BLaER1 treated with 17β-estradiol and CSF1 and Interleukin-3, amounts not matched to agents 10 nM and 100 nM (cell line): ENCODE results near the gene GRID1.

Source experiments
- H3K27ac ChIP-seq, 11 experiments: shearing (Covaris generic); formaldehyde crosslinking; 2 replicates each; pipeline ENCODE4 v1.8.1; 2022
- H3K27me3 ChIP-seq, 11 experiments: shearing (Covaris generic); formaldehyde crosslinking; 2 replicates each; pipeline ENCODE4 v1.8.1; 2022
- H3K36me3 ChIP-seq, 11 experiments: shearing (Covaris generic); formaldehyde crosslinking; 2 replicates each; pipeline ENCODE4 v1.8.1; 2022
- H3K4me1 ChIP-seq, 10 experiments: shearing (Covaris generic); formaldehyde crosslinking; 2 replicates each; pipeline ENCODE4 v1.8.1; 2022
- H3K4me2 ChIP-seq, 11 experiments: shearing (Covaris generic); formaldehyde crosslinking; 2 replicates each; pipeline ENCODE4 v1.8.1; 2022
- H3K4me3 ChIP-seq, 10 experiments: shearing (Covaris generic); formaldehyde crosslinking; 2 replicates each; pipeline ENCODE4 v1.8.1; 2022
- H3K9ac ChIP-seq, 11 experiments: shearing (Covaris generic); formaldehyde crosslinking; 2 replicates each; pipeline ENCODE4 v1.8.1; 2022
- H3K9me3 ChIP-seq, 11 experiments: shearing (Covaris generic); formaldehyde crosslinking; replicated peaks in 1 of 11; 2 replicates each; pipeline ENCODE4 v1.8.1; 2022
- H4K20me1 ChIP-seq, 11 experiments: shearing (Covaris generic); formaldehyde crosslinking; 2 replicates each; pipeline ENCODE4 v1.8.1; 2022
- Cebpa-rat ChIP-seq, 11 experiments: shearing (Covaris generic); IDR thresholded peaks; 2 replicates each; pipeline ENCODE4 v1.8.1; 2022

The GRID1 gene

DNA sequence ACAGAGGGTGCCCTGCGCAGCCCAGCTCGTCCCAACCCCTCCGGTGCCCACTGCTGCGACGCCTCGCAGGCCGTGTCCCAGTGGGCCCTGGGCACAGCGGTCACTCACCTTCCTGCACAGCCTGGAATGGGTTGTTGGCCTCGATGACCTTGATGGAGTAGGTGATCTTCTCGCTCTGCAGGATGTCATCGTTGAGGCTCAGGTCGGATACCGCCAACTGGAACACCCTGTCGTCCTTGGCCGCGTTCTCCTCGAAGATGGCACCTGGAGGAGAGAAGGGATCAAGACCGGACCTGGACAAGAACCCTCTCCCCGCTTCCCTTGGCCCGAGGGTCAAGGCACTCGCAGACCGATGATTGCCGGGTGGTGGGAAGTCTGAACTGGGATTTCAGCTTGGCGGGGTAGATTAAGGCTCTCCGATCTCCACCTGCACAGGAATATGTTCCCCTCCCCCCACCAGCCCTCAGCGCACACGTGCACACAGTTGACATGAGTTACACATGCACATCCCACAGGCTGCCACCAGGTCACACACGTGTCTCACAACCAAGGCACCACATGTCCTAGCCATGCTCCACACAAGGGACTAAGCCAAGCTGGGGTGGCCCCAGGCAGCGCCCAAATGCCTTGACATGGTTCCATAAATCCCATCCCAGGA lies 2.6 kb downstream of the GRID1 start:
- H3K4me2 ChIP-seq, result peak overlapping the region in 5 of 11 experiments; percentile 5 to 37 (median 19); a peak in 5 of 22 replicates
- no peak overlapping the region; a peak in 1 of 20 replicates for H3K4me3 ChIP-seq
- H3K9me3 ChIP-seq, result no peaks in the 10 kb centered on the region; a peak in 1 of 22 replicates
- peaks cover 0 to 65% (median 43%) of the 10 kb centered on the region in 11 experiments; a peak in 17 of 22 replicates for H4K20me1 ChIP-seq
- peaks cover 15 to 42% (median 28%) of the 10 kb centered on the region in 10 experiments for H3K4me1 ChIP-seq
- no peak for TF ChIP-seq Cebpa-rat (IDR thresholded peaks at IDR 0.05)
- peaks cover 73 to 85% (median 83%) of the 10 kb centered on the region in 11 experiments for H3K27me3 ChIP-seq
- H3K36me3 ChIP-seq, result no peaks in the 10 kb centered on the region
- H3K27ac ChIP-seq, result no peak overlapping the region
- no peak overlapping the region for H3K9ac ChIP-seq

DNA sequence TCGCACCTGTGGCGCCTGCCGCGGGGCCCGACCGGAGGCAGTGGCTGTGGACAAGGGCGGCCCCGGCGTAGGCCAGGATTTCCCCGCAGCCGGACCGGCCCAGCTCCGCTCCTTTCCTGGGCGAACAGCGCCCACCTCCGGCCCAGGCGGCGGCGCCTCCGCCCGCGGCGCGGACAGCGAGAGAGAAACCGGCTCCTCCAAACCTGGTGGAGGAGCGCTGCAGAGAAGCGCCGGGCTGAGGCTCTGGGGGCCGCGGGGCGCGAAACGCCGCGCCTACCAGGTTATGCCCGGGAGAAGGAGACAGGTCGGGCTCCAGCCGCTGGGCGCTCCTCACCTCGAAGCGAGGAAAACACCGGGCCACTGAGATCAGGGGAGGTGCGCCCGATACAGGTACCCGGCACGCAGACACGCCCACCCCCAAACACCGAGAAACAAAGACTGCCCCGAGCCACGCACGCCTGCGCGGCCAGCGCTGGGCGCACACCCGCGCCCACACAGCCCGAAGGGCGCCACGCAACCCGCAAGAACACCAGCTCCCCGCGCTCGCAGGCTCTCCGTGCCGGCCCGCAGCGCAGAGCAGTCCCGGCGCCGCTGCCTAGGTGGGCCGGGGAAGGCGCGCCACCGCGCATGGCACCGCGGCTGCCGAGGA lies 3.3 kb downstream of the GRID1 start:
- H4K20me1 ChIP-seq, result peaks cover 0 to 63% (median 43%) of the 10 kb centered on the region in 11 experiments; a peak in 17 of 22 replicates
- H3K4me2 ChIP-seq, result peak overlapping the region in 9 of 11 experiments; percentile 5 to 55 (median 28); a peak in 10 of 22 replicates
- TF ChIP-seq Cebpa-rat (IDR thresholded peaks at IDR 0.05), result no peak
- H3K9me3 ChIP-seq, result no peaks in the 10 kb centered on the region; a peak in 1 of 22 replicates
- H3K4me3 ChIP-seq, result no peak overlapping the region; a peak in 1 of 20 replicates
- H3K4me1 ChIP-seq, result peaks cover 16 to 46% (median 28%) of the 10 kb centered on the region in 10 experiments
- H3K27ac ChIP-seq, result no peak overlapping the region
- no peak overlapping the region for H3K9ac ChIP-seq
- peaks cover 66 to 79% (median 76%) of the 10 kb centered on the region in 11 experiments for H3K27me3 ChIP-seq
- no peaks in the 10 kb centered on the region for H3K36me3 ChIP-seq

DNA sequence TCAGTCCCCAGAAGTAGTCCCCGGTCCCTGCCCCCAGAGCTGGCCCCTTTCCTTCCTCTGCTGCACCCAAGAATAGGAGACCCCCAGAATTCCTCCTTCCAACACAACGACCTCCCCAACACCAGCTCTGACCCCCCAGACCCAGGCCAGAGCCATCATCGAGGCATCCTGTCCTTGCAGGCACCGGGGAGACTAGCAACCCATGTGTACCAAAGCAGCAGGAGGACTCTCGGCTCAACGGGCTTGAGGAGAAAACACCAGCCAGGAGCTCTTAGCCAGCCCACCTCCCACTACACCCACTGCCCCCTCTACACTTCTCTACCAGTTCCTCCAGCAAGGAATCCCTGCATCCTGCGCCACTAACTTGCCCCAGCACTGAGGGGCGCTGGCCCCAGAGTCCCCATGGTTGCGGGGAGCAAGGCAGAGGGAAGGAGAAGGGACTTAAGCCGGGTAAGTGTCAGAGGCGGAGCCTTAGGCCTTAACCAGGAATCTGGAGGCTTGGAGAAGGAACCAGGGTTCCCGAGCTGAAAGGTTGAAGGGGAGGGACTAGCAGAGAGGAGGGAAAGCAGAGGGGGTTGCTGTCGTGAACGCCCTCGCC lies 3.9 kb downstream of the GRID1 start:
- H3K4me3 ChIP-seq, result no peak overlapping the region; a peak in 1 of 20 replicates

DNA sequence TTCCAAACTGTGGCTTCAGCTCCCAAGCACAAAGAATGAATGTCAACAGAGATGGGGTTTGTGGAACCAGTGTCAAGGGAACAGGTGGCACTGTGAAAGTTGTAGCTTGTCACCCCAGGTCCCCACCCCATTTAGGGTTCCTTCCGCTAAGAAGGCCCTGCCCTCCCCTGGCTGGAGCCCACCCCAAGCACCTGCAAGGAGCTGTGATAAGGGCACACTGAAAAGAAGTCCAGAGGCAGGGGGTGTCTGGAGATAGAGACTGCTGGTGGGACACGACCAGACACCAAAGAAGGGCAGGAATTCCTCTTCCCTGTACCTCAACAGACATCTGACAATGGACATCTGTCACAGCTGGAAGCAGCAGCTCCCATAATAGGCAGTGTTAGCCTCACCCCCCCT lies 4.5 kb downstream of the GRID1 start:
- H3K27me3 ChIP-seq, result peaks cover 55 to 67% (median 64%) of the 10 kb centered on the region in 11 experiments
- no peaks in the 10 kb centered on the region for H3K36me3 ChIP-seq
- H3K27ac ChIP-seq, result no peak overlapping the region
- H3K9me3 ChIP-seq, result no peaks in the 10 kb centered on the region; a peak in 1 of 22 replicates
- H3K4me3 ChIP-seq, result no peak overlapping the region
- no peak overlapping the region for H3K4me2 ChIP-seq
- peaks cover 0 to 52% (median 35%) of the 10 kb centered on the region in 11 experiments; a peak in 17 of 22 replicates for H4K20me1 ChIP-seq
- H3K4me1 ChIP-seq, result peaks cover 22 to 56% (median 30%) of the 10 kb centered on the region in 10 experiments
- TF ChIP-seq Cebpa-rat (IDR thresholded peaks at IDR 0.05), result no peak
- H3K9ac ChIP-seq, result no peak overlapping the region

More for the DNA sequence above, 3.9 kb downstream of the GRID1 start:
- peaks cover 60 to 73% (median 70%) of the 10 kb centered on the region in 11 experiments for H3K27me3 ChIP-seq
- no peaks in the 10 kb centered on the region for H3K36me3 ChIP-seq
- H3K4me2 ChIP-seq, result peak overlapping the region in 2 of 11 experiments; percentile 37 to 55; a peak in 2 of 22 replicates
- peaks cover 0 to 57% (median 38%) of the 10 kb centered on the region in 11 experiments; a peak in 17 of 22 replicates for H4K20me1 ChIP-seq
- no peak overlapping the region for H3K27ac ChIP-seq
- no peak for TF ChIP-seq Cebpa-rat (IDR thresholded peaks at IDR 0.05)
- H3K9me3 ChIP-seq, result no peaks in the 10 kb centered on the region; a peak in 1 of 22 replicates
- no peak overlapping the region for H3K9ac ChIP-seq
- peaks cover 22 to 52% (median 30%) of the 10 kb centered on the region in 10 experiments for H3K4me1 ChIP-seq

GRCh38 chr10:86361156-86362128 lies 5.2 kb downstream of the GRID1 start:
- Histone ChIP-seq H3K9ac (no peak overlapping the region), H3K27me3 (peaks cover 48 to 61% (median 57%) of the 10 kb centered on the region in 11 experiments), H3K4me1 (peaks cover 24 to 59% (median 33%) of the 10 kb centered on the region in 10 experiments), H4K20me1 (peaks cover 0 to 47% (median 34%) of the 10 kb centered on the region in 11 experiments; a peak in 17 of 22 replicates), H3K9me3 (peaks cover 0 to 3% (median 0%) of the 10 kb centered on the region in 11 experiments; a peak in 1 of 22 replicates), H3K4me3 (no peak overlapping the region), H3K27ac (no peak overlapping the region), H3K4me2 (peak overlapping the region in 2 of 11 experiments; percentile 54 to 73; a peak in 4 of 22 replicates), H3K36me3 (no peaks in the 10 kb centered on the region)
- TF ChIP-seq Cebpa-rat (IDR thresholded peaks at IDR 0.05), result no peak

GRCh38 chr10:86360657-86361056 lies 5.9 kb downstream of the GRID1 start:
- Histone ChIP-seq H3K9me3 (peaks cover 0 to 5% (median 0%) of the 10 kb centered on the region in 11 experiments; a peak in 1 of 22 replicates), H3K4me1 (peaks cover 28 to 64% (median 34%) of the 10 kb centered on the region in 10 experiments), H3K4me2 (peak overlapping the region in 3 of 11 experiments; percentile 18 to 73 (median 54); a peak in 5 of 22 replicates), H3K9ac (no peak overlapping the region), H3K27me3 (peaks cover 40 to 53% (median 50%) of the 10 kb centered on the region in 11 experiments), H3K27ac (peak overlapping the region in 2 of 11 experiments; percentile 10 to 21; a peak in 2 of 22 replicates), H3K4me3 (no peak overlapping the region), H3K36me3 (no peaks in the 10 kb centered on the region), H4K20me1 (peaks cover 0 to 41% (median 27%) of the 10 kb centered on the region in 11 experiments; a peak in 17 of 22 replicates)
- TF ChIP-seq Cebpa-rat (IDR thresholded peaks at IDR 0.05), result no peak

DNA sequence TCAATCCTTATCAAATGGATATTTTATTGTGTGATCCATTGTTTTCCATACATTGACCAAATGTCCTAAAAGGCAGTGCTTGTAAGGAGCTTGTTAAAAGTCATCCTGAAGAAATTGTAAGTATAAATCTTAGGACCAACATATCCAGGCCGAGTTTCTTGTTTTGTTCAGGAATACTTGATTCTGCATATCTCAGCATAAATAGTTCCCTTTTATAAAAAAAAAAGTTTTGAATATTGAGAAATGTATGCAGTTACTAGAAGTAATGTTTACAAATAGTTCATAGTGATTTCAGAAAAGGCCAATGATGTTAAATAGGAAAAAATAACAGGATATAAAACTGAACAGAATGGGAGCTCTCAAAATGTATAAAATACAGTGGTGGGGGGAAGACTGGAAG lies 6.6 kb downstream of the GRID1 start:
- H3K4me1 ChIP-seq, result peaks cover 33 to 65% (median 38%) of the 10 kb centered on the region in 10 experiments
- no peak for TF ChIP-seq Cebpa-rat (IDR thresholded peaks at IDR 0.05)
- peaks cover 33 to 46% (median 43%) of the 10 kb centered on the region in 11 experiments for H3K27me3 ChIP-seq
- H3K27ac ChIP-seq, result peak overlapping the region in 1 of 11 experiments; percentile 21; a peak in 2 of 22 replicates
- no peak overlapping the region for H3K4me3 ChIP-seq
- peaks cover 0 to 5% (median 0%) of the 10 kb centered on the region in 11 experiments; a peak in 1 of 22 replicates for H3K9me3 ChIP-seq
- peaks cover 0 to 35% (median 20%) of the 10 kb centered on the region in 11 experiments; a peak in 17 of 22 replicates for H4K20me1 ChIP-seq
- no peak overlapping the region for H3K9ac ChIP-seq
- H3K36me3 ChIP-seq, result no peaks in the 10 kb centered on the region
- peak overlapping the region in 3 of 11 experiments; percentile 18 to 73 (median 54); a peak in 5 of 22 replicates for H3K4me2 ChIP-seq
